SK-N-MC (cell line): ENCODE results near the gene ZMYND19.

Source experiments
- EZH2 ChIP-seq: fragments of 200-600 bp; sonication (generic); IDR thresholded peaks from one replicate; pipeline ENCODE4 v1.6.1; 2017; ENCODE audit warnings: antibody characterized with exemption
- FOXP2 ChIP-seq: optimal IDR thresholded peaks from 2 replicates; pipeline ENCODE3; 2011; ENCODE audit warnings: mild to moderate bottlenecking, moderate library complexity; ENCODE audit not compliant: insufficient read depth; ENCODE audit errors: extremely low read length, control extremely low read depth
- POLR2AphosphoS5 ChIP-seq: IDR thresholded peaks from 2 replicates; pipeline ENCODE4 v1.6.1; 2012; ENCODE audit warnings: mild to moderate bottlenecking, low read depth, low read length, borderline replicate concordance

DNA sequence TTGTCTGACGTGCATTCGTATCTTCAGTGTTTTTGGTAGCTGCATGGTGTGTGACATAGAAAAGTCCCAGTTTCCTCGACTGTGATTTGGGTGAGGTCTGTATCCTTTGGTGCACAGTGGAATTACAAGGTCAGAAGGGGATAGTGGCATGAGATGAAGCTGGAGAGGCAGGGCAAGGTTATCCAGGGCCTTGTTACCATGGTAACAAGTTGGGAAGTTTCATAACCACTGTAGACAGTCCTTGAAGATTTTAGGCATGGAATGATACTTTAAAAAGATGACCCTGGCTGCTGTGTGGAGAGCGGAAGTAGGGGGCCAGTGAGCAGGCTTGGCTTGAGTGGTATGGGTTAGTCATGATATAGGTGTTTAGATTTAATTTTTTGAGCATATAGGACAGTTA is 40.4 kb upstream of the ZMYND19 start:
- TF ChIP-seq EZH2, result no peak
- TF ChIP-seq POLR2AphosphoS5, result no peak
- no peak for TF ChIP-seq FOXP2
